SIG-M5 treated with dmso at 0.1 percent for 504 hours (cell line): ENCODE data around the gene RABGAP1L.

ENCODE experiments used
- DNase-seq: peaks from one replicate; lab custom pipeline; 2025; ENCODE audit not compliant: unreplicated experiment; lab: John Stamatoyannopoulos, UW

RABGAP1L gene

GRCh38 chr1:174975764-174976163 lies 816.4 kb downstream of the RABGAP1L start:
- no peak for DNase-seq

GRCh38 chr1:174976436-174977108 lies 817.3 kb downstream of the RABGAP1L start:
- no peak for DNase-seq

GRCh38 chr1:174982971-174983689 lies 823.8 kb downstream of the RABGAP1L start:
- peak; percentile 42 for DNase-seq

- no peak for DNase-seq
These were observed 825.6 kb downstream of the RABGAP1L start for GRCh38 chr1:174984952-174985351.

GRCh38 chr1:174988539-174988938 lies 829.2 kb downstream of the RABGAP1L start:
- no peak for DNase-seq

- no peak for DNase-seq
These were observed 829.7 kb downstream of the RABGAP1L start for GRCh38 chr1:174988986-174989385.

- DNase-seq, result no peak
These were observed 830.4 kb downstream of the RABGAP1L start for GRCh38 chr1:174989536-174990220.

- peak; percentile 56 for DNase-seq
These were observed 831.2 kb downstream of the RABGAP1L start for GRCh38 chr1:174990382-174990999.

GRCh38 chr1:174991473-174991872 lies 832.2 kb downstream of the RABGAP1L start:
- no peak for DNase-seq

- no peak for DNase-seq
These were observed 835.8 kb downstream of the RABGAP1L start for GRCh38 chr1:174995121-174995520.

- no peak for DNase-seq
These were observed 836.6 kb downstream of the RABGAP1L start for GRCh38 chr1:174995916-174996315.

- DNase-seq, result no peak
These were observed 837.2 kb downstream of the RABGAP1L start for GRCh38 chr1:174996476-174996875.

- no peak for DNase-seq
These were observed 837.7 kb downstream of the RABGAP1L start for GRCh38 chr1:174997041-174997440.

- DNase-seq, result peak; percentile 90
These were observed 839.4 kb downstream of the RABGAP1L start for GRCh38 chr1:174998569-174999215.

- DNase-seq, result peak; percentile 99
These were observed 840.1 kb downstream of the RABGAP1L start for GRCh38 chr1:174999216-174999935.

- peak; percentile 60 for DNase-seq
These were observed 840.8 kb downstream of the RABGAP1L start, which contains the start of gene CACYBP for GRCh38 chr1:174999936-175000696. Gene CACYBP, plus strand, starts transcription at chr1:174999947. Its CDS starts 234 bp downstream, at chr1:175000181.

- DNase-seq, result peak; percentile 39
These were observed 841.4 kb downstream of the RABGAP1L start for GRCh38 chr1:175000697-175001187.

- no peak for DNase-seq
These were observed 843.7 kb downstream of the RABGAP1L start for GRCh38 chr1:175002910-175003517.

- no peak for DNase-seq
These were observed 844.2 kb downstream of the RABGAP1L start for GRCh38 chr1:175003521-175003920.
